HEK293 (cell line): Measurements from ENCODE around the gene SMIM12.

Experiments
- CTCF ChIA-PET: fragments of 350-600 bp; formaldehyde crosslinking; extraction: SDS; loops from one replicate; lab custom pipeline; 2021; ENCODE audit warnings: antibody characterized with exemption; lab: Yijun Ruan, JAX
- POLR2A ChIA-PET: fragments of 300-600 bp; formaldehyde crosslinking; extraction: SDS; loops from one replicate; lab custom pipeline; 2020; ENCODE audit warnings: antibody characterized with exemption, inconsistent platforms; lab: Yijun Ruan, JAX
- H3K27ac ChIP-seq: fragments of 200-500 bp; sonication (Bioruptor generic); 2 replicates; pipeline ENCODE4 v1.5.1; 2014; ENCODE audit warnings: low read depth, low read length, control low read depth, inconsistent platforms; ENCODE audit errors: extremely low read depth
- H3K36me3 ChIP-seq, 2 experiments: fragments of 200-500 bp in 1 of 2; sonication (Bioruptor generic) in 1 of 2; 1 replicate in 1 of 2; 2 replicates in 1 of 2; pipeline ENCODE4 v1.5.1; 2014 to 2017; ENCODE audit warnings: inconsistent platforms in 2 of 2, low read length in 2 of 2; ENCODE audit not compliant: control insufficient read depth in 2 of 2, insufficient read depth in 1 of 2
- H3K4me1 ChIP-seq: fragments of 200-500 bp; sonication (Bioruptor generic); 2 replicates; pipeline ENCODE4 v1.5.1; 2014; ENCODE audit warnings: mild to moderate bottlenecking, low read length, inconsistent platforms; ENCODE audit not compliant: control insufficient read depth, insufficient read depth
- H3K4me3 ChIP-seq: 2 replicates; pipeline ENCODE4 v1.5.1; 2011; ENCODE audit warnings: low read depth, mild to moderate bottlenecking, control low read depth, low read length, moderate library complexity
- H3K9me3 ChIP-seq: fragments of 200-500 bp; sonication (Bioruptor generic); 2 replicates; pipeline ENCODE4 v1.5.1; 2014; ENCODE audit warnings: low read depth, low read length, inconsistent platforms; ENCODE audit not compliant: control insufficient read depth, insufficient read depth
- OVOL3 ChIP-seq: fragments of 450-650 bp; formaldehyde crosslinking; IDR thresholded peaks from 2 replicates; pipeline ENCODE4 v1.5.1; 2016; ENCODE audit warnings: missing biosample characterization, missing genetic modification characterization
- YY1 ChIP-seq: fragments of 450-650 bp; formaldehyde crosslinking; IDR thresholded peaks from 2 replicates; pipeline ENCODE4 v1.5.1; 2018; ENCODE audit warnings: missing biosample characterization, missing genetic modification characterization
- ZFP37 ChIP-seq: fragments of 450-650 bp; formaldehyde crosslinking; IDR thresholded peaks from 2 replicates; pipeline ENCODE4 v1.5.1; 2016; ENCODE audit warnings: missing biosample characterization, missing genetic modification characterization
- ZNF10 ChIP-seq: fragments of 450-650 bp; formaldehyde crosslinking; IDR thresholded peaks from 2 replicates; pipeline ENCODE4 v1.5.1; 2017; ENCODE audit warnings: missing biosample characterization, missing genetic modification characterization
- ZNF114 ChIP-seq: fragments of 450-650 bp; formaldehyde crosslinking; IDR thresholded peaks from 2 replicates; pipeline ENCODE4 v1.5.0; 2017; ENCODE audit warnings: missing biosample characterization, missing genetic modification characterization
- ZNF138 ChIP-seq: fragments of 450-650 bp; formaldehyde crosslinking; IDR thresholded peaks from 2 replicates; pipeline ENCODE4 v1.5.1; 2016; ENCODE audit warnings: missing biosample characterization, missing genetic modification characterization, borderline replicate concordance
- ZNF155 ChIP-seq: fragments of 450-650 bp; formaldehyde crosslinking; IDR thresholded peaks from 2 replicates; pipeline ENCODE4 v1.5.1; 2016; ENCODE audit warnings: missing biosample characterization, missing genetic modification characterization
- ZNF169 ChIP-seq: fragments of 450-650 bp; formaldehyde crosslinking; IDR thresholded peaks from 2 replicates; pipeline ENCODE4 v1.5.1; 2016; ENCODE audit warnings: missing biosample characterization, missing genetic modification characterization
- ZNF175 ChIP-seq: fragments of 450-650 bp; formaldehyde crosslinking; IDR thresholded peaks from 2 replicates; pipeline ENCODE4 v1.5.1; 2016; ENCODE audit warnings: missing biosample characterization, missing genetic modification characterization
- ZNF202 ChIP-seq: fragments of 450-650 bp; formaldehyde crosslinking; IDR thresholded peaks from 2 replicates; pipeline ENCODE4 v1.5.1; 2016; ENCODE audit warnings: missing biosample characterization, missing genetic modification characterization, borderline replicate concordance
- ZNF248 ChIP-seq: fragments of 450-650 bp; formaldehyde crosslinking; IDR thresholded peaks from 2 replicates; pipeline ENCODE4 v1.5.1; 2017; ENCODE audit warnings: missing biosample characterization, missing genetic modification characterization
- ZNF280C ChIP-seq: fragments of 450-650 bp; formaldehyde crosslinking; IDR thresholded peaks from 2 replicates; pipeline ENCODE4 v1.5.1; 2016; ENCODE audit warnings: missing biosample characterization, missing genetic modification characterization
- ZNF292 ChIP-seq: fragments of 450-650 bp; formaldehyde crosslinking; IDR thresholded peaks from 2 replicates; pipeline ENCODE4 v1.5.1; 2016; ENCODE audit warnings: low read depth, missing biosample characterization, missing genetic modification characterization, borderline replicate concordance
- ZNF335 ChIP-seq: fragments of 450-650 bp; formaldehyde crosslinking; conservative IDR thresholded peaks from 2 replicates; pipeline ENCODE4 v1.5.1; 2016; ENCODE audit warnings: missing biosample characterization, missing genetic modification characterization
- ZNF350 ChIP-seq: fragments of 450-650 bp; formaldehyde crosslinking; IDR thresholded peaks from 2 replicates; pipeline ENCODE4 v1.5.0; 2017; ENCODE audit warnings: missing biosample characterization, mild to moderate bottlenecking, missing genetic modification characterization
- ZNF404 ChIP-seq: fragments of 450-650 bp; formaldehyde crosslinking; IDR thresholded peaks from 2 replicates; pipeline ENCODE4 v1.5.1; 2017; ENCODE audit warnings: missing biosample characterization, missing genetic modification characterization
- ZNF426 ChIP-seq: fragments of 450-650 bp; formaldehyde crosslinking; IDR thresholded peaks from 2 replicates; pipeline ENCODE4 v1.5.1; 2017; ENCODE audit warnings: missing biosample characterization, missing genetic modification characterization, mild to moderate bottlenecking, inconsistent platforms, moderate library complexity
- ZNF449 ChIP-seq: fragments of 450-650 bp; formaldehyde crosslinking; IDR thresholded peaks from 2 replicates; pipeline ENCODE4 v1.5.1; 2017; ENCODE audit warnings: missing biosample characterization, mild to moderate bottlenecking, missing genetic modification characterization, moderate library complexity
- ZNF514 ChIP-seq: fragments of 450-650 bp; formaldehyde crosslinking; IDR thresholded peaks from 2 replicates; pipeline ENCODE4 v1.5.1; 2016; ENCODE audit warnings: missing biosample characterization, missing genetic modification characterization
- ZNF530 ChIP-seq: fragments of 450-650 bp; formaldehyde crosslinking; IDR thresholded peaks from 2 replicates; pipeline ENCODE4 v1.5.1; 2016; ENCODE audit warnings: low read depth, missing biosample characterization, missing genetic modification characterization
- ZNF561 ChIP-seq: fragments of 450-650 bp; IDR thresholded peaks from 2 replicates; pipeline ENCODE4 v1.5.1; 2018; ENCODE audit warnings: missing biosample characterization, missing genetic modification characterization, borderline replicate concordance
- ZNF623 ChIP-seq: fragments of 450-650 bp; formaldehyde crosslinking; IDR thresholded peaks from 2 replicates; pipeline ENCODE4 v1.5.1; 2016; ENCODE audit warnings: missing biosample characterization, missing genetic modification characterization
- ZNF624 ChIP-seq: fragments of 450-650 bp; formaldehyde crosslinking; IDR thresholded peaks from 2 replicates; pipeline ENCODE4 v1.5.1; 2017; ENCODE audit warnings: missing biosample characterization, missing genetic modification characterization
- ZNF626 ChIP-seq: fragments of 450-650 bp; sonication (Bioruptor Pico); formaldehyde crosslinking; IDR thresholded peaks from 2 replicates; pipeline ENCODE4 v1.5.1; 2018; ENCODE audit warnings: missing biosample characterization, missing genetic modification characterization, inconsistent platforms
- ZNF658 ChIP-seq: fragments of 450-650 bp; formaldehyde crosslinking; IDR thresholded peaks from 2 replicates; pipeline ENCODE4; 2016; ENCODE audit warnings: missing biosample characterization, missing genetic modification characterization
- ZNF677 ChIP-seq: fragments of 450-650 bp; IDR thresholded peaks from 2 replicates; pipeline ENCODE4 v1.5.0; 2018; ENCODE audit warnings: missing biosample characterization, mild to moderate bottlenecking, missing genetic modification characterization, moderate library complexity
- ZSCAN4 ChIP-seq: fragments of 450-650 bp; formaldehyde crosslinking; IDR thresholded peaks from 2 replicates; pipeline ENCODE4 v1.5.1; 2017; ENCODE audit warnings: missing biosample characterization, missing genetic modification characterization

Gene SMIM12

GRCh38 chr1:34879230-34879629 lies 19.7 kb upstream of the SMIM12 start (continued):
- TF ChIP-seq ZNF280C (tag by site-specific recombination): no peak

GRCh38 chr1:34876406-34876805 lies 16.9 kb upstream of the SMIM12 start:
- TF ChIP-seq ZNF248 (tag by site-specific recombination) (no peak), ZNF114 (tag by site-specific recombination) (no peak), ZNF658 (tag by site-specific recombination) (no peak), ZNF350 (tag by site-specific recombination) (no peak), ZNF449 (tag by site-specific recombination) (0 out of 2 replicates have a peak, but pooled peaks have one; percentile 22), ZSCAN4 (tag by site-specific recombination) (no peak), OVOL3 (tag by site-specific recombination) (no peak), ZNF335 (tag by site-specific recombination) (no peak), ZNF10 (no peak)

GRCh38 chr1:34874296-34874952 lies 14.9 kb upstream of the SMIM12 start:
- CTCF ChIA-PET: interaction anchor here (0.8 kb wide), 1 partner anchor 8 kb away, joined by 3 read pairs; no protein-coding TSS in a partner anchor
- TF ChIP-seq ZNF155 (tag by site-specific recombination): no peak
- TF ChIP-seq ZNF623 (tag by site-specific recombination): no peak
- no peak for TF ChIP-seq ZNF514 (tag by site-specific recombination)
- TF ChIP-seq ZNF624 (tag by site-specific recombination): no peak
- no peak for TF ChIP-seq YY1
- TF ChIP-seq ZNF169 (tag by site-specific recombination): no peak
- no peak for TF ChIP-seq ZNF530
- TF ChIP-seq ZNF626 (tag by site-specific recombination): no peak
- TF ChIP-seq ZFP37: no peak
- TF ChIP-seq ZNF138: no peak
- TF ChIP-seq ZNF175 (tag by site-specific recombination): no peak
- no peak for TF ChIP-seq ZNF561
- TF ChIP-seq ZNF677 (tag by site-specific recombination): no peak
- TF ChIP-seq ZNF426 (tag by site-specific recombination): no peak
- no peak for TF ChIP-seq ZNF202 (tag by site-specific recombination)
- no peak for TF ChIP-seq ZNF292 (tag by site-specific recombination)
- no peak for TF ChIP-seq ZNF658 (tag by site-specific recombination)
- no peak for TF ChIP-seq ZNF404 (tag by site-specific recombination)
- H3K27ac ChIP-seq: no peak overlapping the region

More at GRCh38 chr1:34876406-34876805, 16.9 kb upstream of the SMIM12 start:
- Histone ChIP-seq H3K27ac (no peak overlapping the region), H3K9me3 (no peaks in the 10 kb centered on the region), H3K36me3 (no peaks in the 10 kb centered on the region), H3K4me1 (no peaks in the 10 kb centered on the region), H3K4me3 (no peak overlapping the region)
- ChIA-PET CTCF (no interaction called here), POLR2A (no interaction called here)

More at GRCh38 chr1:34874296-34874952, 14.9 kb upstream of the SMIM12 start:
- H3K4me1 ChIP-seq: no peaks in the 10 kb centered on the region
- no peaks in the 10 kb centered on the region for H3K9me3 ChIP-seq
- no peak overlapping the region for H3K4me3 ChIP-seq
- H3K36me3 ChIP-seq: no peaks in the 10 kb centered on the region
- POLR2A ChIA-PET: interaction anchor here (0.7 kb wide), 1 partner anchor 8 kb away, joined by 3 read pairs; no protein-coding TSS in a partner anchor
